H7 (cell line): ENCODE data around the gene OR4K1. TPM values are rescaled to one million over a fixed set of nuclear protein-coding genes. Genes with fewer than 3 reads are reported as not detected.
"Not testable (repeated sequence)": the region's sequence is repeated elsewhere in the genome, so short reads cannot be mapped to it uniquely, and the experiment has no call there.

Experiments used
- DNase-seq: peaks from one replicate; pipeline ENCODE4 v3.0.0; 2012
- H3K27me3 ChIP-seq: 2 replicates; pipeline ENCODE4 v1.6.0; 2011; ENCODE audit warnings: mild to moderate bottlenecking, low read length; ENCODE audit not compliant: control insufficient read depth, insufficient read depth
- H3K36me3 ChIP-seq: replicated peaks from 2 replicates; pipeline ENCODE4 v1.5.1; 2011; ENCODE audit warnings: low read length; ENCODE audit not compliant: control insufficient read depth, insufficient read depth
- H3K4me3 ChIP-seq: 2 replicates; pipeline ENCODE4 v1.5.1; 2011; ENCODE audit warnings: low read depth, mild to moderate bottlenecking, control low read depth, low read length, moderate library complexity; ENCODE audit not compliant: insufficient read depth
- total RNA-seq: library from RNA; depleted of rRNA; stranded (reverse); fragments of >200 nt; shearing (Covaris generic); gene quantifications from 2 replicates; pipeline ENCODE4 v1.2.3, GENCODE V29; 2014; rRNA removed

Gene OR4K1
- total RNA-seq: not detected in 2 replicates

- Histone ChIP-seq H3K27me3 (no peaks in the 10 kb centered on the region), H3K36me3 (no peaks in the 10 kb centered on the region), H3K4me3 (no peak within 1 kb of the TSS)
- DNase-seq: no peak
Observed at GRCh38 chr14:19930617-19931016, at the start of gene OR4K1. OR4K1 (plus strand) TSS chr14:19930917; CDS start chr14:19935667, 4,750 bp downstream.

DNA sequence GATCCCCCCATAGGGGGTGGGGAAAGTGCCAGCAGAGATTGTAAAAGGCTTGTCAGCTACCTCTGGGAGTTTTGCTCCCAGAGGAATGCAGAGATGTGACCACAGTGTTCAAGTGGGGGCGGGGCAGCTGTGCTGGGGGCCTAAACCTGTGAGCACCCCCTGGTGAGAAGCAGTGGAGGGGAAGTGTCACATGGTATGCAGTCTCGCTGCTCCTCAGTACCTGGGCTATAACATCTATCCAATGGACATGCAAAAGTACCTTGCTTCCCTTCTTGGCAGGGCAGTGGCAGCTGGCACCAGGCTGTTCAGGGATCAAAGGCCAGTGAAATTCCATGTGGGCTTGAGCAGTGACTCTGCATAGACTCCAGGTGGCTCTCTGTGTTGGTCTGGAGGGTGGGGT lies 35.4 kb upstream of the OR4K1 start:
- no peak for DNase-seq
- H3K4me3 ChIP-seq: no peak overlapping the region
- H3K36me3 ChIP-seq: no peaks in the 10 kb centered on the region
- no peaks in the 10 kb centered on the region for H3K27me3 ChIP-seq

- DNase-seq: no peak
- Histone ChIP-seq H3K27me3 (no peaks in the 10 kb centered on the region), H3K4me3 (no peak overlapping the region), H3K36me3 (no peaks in the 10 kb centered on the region)
Observed at GRCh38 chr14:19900999-19901398, 29.7 kb upstream of the OR4K1 start.

DNA sequence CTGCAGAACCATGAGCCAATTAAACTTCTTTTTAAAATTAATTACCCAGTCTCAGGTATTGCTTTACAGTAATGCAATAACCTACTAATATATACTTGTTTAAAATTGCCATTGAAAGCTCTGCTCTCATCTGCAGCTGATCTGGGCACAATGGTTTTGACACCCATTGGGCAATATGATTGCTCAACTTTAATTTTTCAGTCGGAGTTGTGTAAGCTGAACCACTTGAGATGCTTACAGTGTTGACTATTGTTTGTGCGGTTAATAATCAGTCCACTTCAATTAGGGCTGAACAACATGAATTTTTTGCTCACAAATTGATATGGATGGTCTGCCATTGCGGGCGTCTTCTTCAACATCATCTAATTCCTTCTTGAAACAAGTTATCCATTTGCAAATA lies 28.3 kb upstream of the OR4K1 start:
- DNase-seq: no peak
- no peaks in the 10 kb centered on the region for H3K36me3 ChIP-seq
- no peaks in the 10 kb centered on the region for H3K27me3 ChIP-seq
- H3K4me3 ChIP-seq: no peak overlapping the region

DNA sequence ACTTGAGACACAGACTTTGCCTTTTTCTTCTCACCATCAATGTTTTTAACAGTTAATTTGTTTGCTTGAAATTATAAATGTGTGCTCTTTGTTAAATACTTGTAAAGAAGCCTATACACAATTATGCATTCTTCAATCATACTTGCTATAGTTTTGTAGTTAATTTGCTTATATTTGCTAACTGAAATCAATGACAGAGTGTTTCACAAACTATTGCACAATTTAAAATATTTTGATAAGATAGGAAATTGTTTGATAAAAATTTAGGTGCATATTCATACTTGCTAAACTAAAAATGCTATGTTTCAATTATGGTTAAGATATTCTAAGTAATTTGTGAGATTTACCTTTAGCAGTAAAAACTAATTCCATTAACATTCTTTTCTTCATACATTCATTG lies 24.1 kb upstream of the OR4K1 start:
- no peak overlapping the region for H3K4me3 ChIP-seq
- no peak for DNase-seq
- no peaks in the 10 kb centered on the region for H3K36me3 ChIP-seq
- no peaks in the 10 kb centered on the region for H3K27me3 ChIP-seq

DNA sequence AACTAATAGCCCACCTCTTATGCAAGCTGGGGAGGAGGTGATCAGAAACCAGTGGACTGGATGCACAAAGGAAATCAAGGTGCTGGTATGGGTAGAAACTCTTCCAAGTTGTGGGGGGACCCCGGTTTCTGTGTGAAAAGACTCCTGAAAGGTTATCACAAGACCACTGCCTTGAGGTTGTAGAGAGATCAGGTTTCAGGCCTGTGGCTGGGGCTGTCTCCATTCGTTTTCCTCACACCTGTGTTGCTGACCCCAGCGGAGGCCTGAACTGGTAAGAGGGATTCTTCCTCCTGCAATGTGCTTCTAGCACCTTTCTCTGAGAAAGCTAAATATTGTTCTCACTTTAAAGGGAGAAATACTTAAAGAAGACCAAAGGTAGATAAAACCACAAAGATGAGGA lies 19.6 kb upstream of the OR4K1 start:
- Histone ChIP-seq H3K36me3 (no peaks in the 10 kb centered on the region), H3K27me3 (no peaks in the 10 kb centered on the region; the same call in 1 of the 2 replicates), H3K4me3 (no peak overlapping the region)
- no peak for DNase-seq

DNA sequence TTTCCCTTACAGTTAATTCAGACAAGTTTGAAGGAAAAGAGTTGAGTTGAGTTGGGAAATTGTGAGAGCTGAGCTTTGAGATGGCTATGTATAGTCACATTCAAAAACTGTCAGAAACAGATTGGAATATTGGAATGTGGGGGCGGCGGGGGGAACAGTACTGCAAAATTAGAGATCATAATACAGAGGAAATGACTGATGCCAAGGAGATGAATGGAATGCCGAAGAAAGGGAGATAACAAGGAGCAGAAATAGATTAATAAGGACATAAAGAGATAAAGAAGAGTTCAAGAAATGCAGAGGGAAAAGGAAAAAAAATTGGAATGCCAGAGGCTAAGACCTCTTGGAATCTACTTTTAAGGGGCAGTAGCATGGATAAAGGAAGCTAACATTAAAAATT lies 13.5 kb upstream of the OR4K1 start:
- H3K36me3 ChIP-seq: no peaks in the 10 kb centered on the region
- no peak overlapping the region for H3K4me3 ChIP-seq
- no peak for DNase-seq
- H3K27me3 ChIP-seq: no peaks in the 10 kb centered on the region; the same call in 1 of the 2 replicates

- no peaks in the 10 kb centered on the region; the same call in 1 of the 2 replicates for H3K27me3 ChIP-seq
- no peaks in the 10 kb centered on the region for H3K36me3 ChIP-seq
- H3K4me3 ChIP-seq: no peak overlapping the region
- DNase-seq: no peak
Observed at GRCh38 chr14:19917955-19918518, 12.7 kb upstream of the OR4K1 start.

- no peak for DNase-seq
- H3K36me3 ChIP-seq: no peaks in the 10 kb centered on the region
- H3K4me3 ChIP-seq: no peak overlapping the region
- no peaks in the 10 kb centered on the region; the same call in 1 of the 2 replicates for H3K27me3 ChIP-seq
Observed at GRCh38 chr14:19918553-19919264, 12.0 kb upstream of the OR4K1 start.

- no peak for DNase-seq
- no peaks in the 10 kb centered on the region for H3K36me3 ChIP-seq
- H3K27me3 ChIP-seq: no peaks in the 10 kb centered on the region; the same call in 1 of the 2 replicates
- no peak within 1 kb of the TSS for H3K4me3 ChIP-seq
Observed at GRCh38 chr14:19920021-19920657, 10.6 kb upstream of the OR4K1 start, which contains the start of gene OR4K5. OR4K5 (plus strand) TSS chr14:19920607; CDS start chr14:19920607, 0 bp downstream.

GRCh38 chr14:19941668-19942067 lies 11.0 kb downstream of the OR4K1 start:
- no peaks in the 10 kb centered on the region for H3K36me3 ChIP-seq
- H3K4me3 ChIP-seq: no peak overlapping the region
- DNase-seq: no peak
- H3K27me3 ChIP-seq: no peaks in the 10 kb centered on the region

- Histone ChIP-seq H3K4me3 (no peak overlapping the region), H3K36me3 (no peaks in the 10 kb centered on the region), H3K27me3 (no peaks in the 10 kb centered on the region)
- DNase-seq: no peak
Observed at GRCh38 chr14:19947413-19948090, 16.8 kb downstream of the OR4K1 start.

GRCh38 chr14:19949218-19949617 lies 18.5 kb downstream of the OR4K1 start:
- Histone ChIP-seq H3K4me3 (no peak overlapping the region), H3K36me3 (no peaks in the 10 kb centered on the region), H3K27me3 (no peaks in the 10 kb centered on the region)
- no peak for DNase-seq

DNA sequence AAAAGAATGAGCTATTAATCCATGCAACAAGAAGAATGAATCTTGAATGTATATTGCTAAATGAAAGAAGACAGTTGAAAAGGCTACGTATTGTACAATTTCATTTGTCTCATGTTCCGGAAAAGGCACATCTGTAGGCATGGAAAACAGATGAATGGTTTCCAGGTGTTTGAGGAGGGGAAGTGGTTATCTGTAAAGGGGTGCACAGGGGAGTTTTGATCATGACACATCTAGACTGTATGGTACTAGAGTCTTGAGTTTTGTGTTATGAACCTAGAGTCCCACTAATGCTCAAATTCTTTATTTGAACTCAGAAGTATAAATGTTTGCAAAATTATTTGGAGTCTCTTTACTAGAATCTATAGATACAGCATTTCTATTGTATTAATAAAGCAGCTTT lies 39.0 kb downstream of the OR4K1 start:
- not testable (repeated sequence) for DNase-seq, H3K36me3 ChIP-seq, H3K27me3 ChIP-seq, H3K4me3 ChIP-seq
